GM12801 (cell line): ENCODE measurements around the gene C10orf53.

ENCODE experiments used
- TF ChIP-seq, protein P1 (sequence below): IDR thresholded peaks from one replicate; pipeline ENCODE4 v1.5.1; 2011; ENCODE audit warnings: control low read depth; ENCODE audit not compliant: insufficient read length; ENCODE audit errors: extremely low read depth

Gene C10orf53

DNA sequence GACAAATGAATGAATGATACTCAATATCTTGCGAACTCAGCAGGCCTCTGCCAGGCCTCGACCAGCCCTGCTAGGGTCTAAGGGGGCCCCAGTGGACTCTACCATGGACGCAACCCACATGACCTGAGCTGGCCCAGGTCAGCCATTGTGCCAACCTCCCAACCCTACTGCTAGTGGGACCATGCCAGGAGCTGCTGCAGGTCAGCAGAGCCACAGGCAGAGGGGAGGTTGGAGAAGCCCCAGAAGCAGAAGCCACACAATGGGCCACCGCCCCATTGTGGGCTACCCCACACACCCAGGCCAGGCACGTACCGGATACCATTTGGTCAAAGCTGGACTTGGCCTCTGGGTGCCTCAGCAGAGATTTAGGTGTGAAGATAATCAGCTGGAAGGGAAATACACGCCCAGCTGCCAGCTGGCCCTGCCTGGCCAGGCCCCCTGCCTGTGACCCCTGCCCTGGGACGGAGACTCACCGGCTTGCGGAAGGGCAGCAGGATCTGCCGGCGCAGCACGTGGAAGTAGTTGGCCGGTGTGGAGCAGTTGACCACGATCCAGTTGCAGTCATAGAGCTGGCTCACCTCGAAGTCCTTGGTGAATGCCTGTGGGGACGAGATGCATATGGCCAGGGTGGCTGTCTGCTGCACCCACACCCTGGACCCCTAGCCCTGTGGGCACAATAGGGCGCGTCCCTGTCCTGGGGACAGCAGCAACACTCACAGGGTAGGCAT is 58.2 kb downstream of the C10orf53 start:
- TF ChIP-seq, protein P1, sequence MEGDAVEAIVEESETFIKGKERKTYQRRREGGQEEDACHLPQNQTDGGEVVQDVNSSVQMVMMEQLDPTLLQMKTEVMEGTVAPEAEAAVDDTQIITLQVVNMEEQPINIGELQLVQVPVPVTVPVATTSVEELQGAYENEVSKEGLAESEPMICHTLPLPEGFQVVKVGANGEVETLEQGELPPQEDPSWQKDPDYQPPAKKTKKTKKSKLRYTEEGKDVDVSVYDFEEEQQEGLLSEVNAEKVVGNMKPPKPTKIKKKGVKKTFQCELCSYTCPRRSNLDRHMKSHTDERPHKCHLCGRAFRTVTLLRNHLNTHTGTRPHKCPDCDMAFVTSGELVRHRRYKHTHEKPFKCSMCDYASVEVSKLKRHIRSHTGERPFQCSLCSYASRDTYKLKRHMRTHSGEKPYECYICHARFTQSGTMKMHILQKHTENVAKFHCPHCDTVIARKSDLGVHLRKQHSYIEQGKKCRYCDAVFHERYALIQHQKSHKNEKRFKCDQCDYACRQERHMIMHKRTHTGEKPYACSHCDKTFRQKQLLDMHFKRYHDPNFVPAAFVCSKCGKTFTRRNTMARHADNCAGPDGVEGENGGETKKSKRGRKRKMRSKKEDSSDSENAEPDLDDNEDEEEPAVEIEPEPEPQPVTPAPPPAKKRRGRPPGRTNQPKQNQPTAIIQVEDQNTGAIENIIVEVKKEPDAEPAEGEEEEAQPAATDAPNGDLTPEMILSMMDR = no peak

DNA sequence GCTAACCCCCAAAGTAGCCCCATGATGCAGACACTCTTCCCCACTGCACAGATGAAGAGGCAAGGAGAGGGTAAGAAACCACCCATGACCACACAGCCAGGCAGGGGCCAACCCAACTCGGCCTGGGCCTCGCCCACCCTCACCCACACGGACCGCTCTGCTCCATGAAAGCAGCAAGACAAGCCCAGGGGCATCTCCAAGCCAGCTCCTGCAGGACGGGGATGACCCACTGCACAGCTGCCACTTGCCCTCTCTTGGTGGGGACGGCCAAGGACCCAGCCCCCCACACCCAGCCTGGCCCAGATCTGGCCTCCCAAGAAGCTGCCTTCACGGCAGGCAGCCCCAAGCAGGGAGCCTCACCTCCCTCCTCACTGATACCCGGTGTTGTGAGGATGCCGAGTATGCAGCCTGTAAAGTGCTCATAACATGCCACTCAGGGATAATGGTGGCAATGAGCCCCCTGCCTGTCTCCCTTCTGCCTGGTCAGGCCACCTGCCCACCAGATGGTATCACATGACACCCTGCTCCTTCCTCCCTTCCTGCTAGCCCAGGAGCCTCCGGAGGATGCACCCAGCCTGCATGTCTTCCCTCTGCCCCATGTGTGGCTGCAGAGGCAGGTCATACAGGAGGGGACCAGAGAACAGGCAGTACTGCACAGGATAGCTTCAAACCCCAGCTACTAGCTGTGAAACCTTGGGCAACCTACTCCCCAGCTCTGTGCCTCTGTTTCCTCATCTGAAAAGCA is 59.3 kb downstream of the C10orf53 start:
- TF ChIP-seq, protein P1 = no peak

DNA sequence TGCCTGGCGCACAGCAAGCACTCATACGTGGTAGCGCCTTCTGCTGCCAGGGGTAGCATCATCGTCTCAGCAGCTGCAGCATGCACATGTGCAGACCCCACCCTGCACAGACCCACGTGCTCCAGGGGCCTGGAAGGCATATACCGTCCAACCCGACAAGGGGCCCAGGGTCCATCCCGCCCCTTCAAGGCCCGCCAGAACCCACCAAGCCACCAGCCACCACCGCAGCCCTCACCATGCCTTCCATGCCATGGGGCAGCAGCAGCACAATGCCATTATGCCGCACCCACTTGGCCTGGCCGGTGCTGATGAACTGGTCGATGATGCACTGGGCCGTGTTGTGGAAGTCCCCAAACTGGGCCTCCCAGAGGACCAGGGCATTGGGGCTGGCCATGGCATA is 60.0 kb downstream of the C10orf53 start:
- TF ChIP-seq, protein P1 = no peak

DNA sequence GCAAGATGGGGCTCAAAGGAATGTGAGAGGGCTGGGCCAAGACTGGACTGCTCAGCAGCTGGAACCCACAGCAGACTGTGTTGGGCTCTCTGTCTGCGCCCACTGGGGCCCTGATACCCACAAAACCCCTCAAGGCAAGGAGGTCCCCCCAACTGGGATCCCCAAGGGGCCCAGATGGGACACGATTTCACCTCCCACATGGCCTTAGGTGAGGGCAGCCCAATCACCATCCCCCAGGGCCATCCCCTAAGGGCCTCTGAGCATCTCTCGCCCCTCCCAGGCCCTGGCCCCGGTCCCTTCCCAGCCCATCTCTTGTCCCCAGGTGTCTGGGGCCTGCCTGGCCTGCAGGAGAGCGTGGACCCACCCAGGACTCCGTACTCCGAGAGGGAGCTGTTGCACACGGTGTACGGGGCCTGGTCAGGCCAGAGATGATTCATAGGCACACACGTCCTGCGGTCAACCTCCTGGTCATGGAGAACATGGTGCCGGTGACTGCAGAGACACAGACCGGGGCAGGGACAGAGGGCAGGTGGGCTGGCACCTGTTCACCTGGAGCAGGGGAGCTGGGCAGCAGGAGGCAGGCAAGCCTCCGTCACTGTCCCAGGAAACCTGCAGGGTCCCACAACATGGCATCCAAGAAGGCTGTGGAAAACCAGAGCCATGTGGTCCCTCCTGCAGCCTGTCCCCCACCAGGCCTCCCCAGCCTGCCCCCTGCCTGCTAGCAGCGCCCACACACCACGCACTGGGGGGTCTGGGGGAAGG is 61.1 kb downstream of the C10orf53 start:
- TF ChIP-seq, protein P1 = no peak

DNA sequence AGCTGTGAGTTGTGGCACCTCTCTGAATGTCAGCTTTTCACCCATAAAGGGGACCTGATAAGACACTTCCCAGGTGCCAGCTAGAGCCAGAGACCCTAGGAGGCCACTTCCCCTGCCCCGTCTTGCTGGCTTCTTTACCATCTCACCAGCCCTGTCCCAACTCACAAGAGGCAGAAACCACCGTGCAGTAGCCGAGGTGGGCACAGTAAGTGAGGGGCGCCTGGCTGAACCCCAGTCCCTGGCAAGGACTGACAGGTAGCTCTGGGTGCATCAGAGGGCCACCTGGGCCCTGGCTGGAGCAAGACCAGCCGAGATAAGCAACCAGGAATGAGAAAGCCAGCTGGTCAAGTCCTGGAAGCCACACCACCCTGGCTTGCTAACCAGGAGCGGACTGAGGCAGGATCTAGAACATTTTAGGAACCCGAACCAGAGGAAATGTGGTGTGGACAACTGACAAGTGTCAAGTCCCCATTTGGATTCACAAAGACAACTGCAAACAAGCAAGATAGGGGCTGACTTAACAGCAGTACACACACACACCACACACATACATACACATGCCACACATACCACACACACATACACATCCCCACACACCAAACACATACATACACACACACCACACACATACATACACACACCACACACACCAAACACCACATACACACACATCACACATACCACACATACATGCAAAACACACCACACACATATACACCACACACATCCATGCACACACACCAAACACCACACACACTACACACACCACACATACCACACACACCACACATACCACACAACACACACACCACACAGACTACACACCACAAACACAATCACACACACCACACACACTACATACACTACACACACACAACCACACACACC is 61.9 kb downstream of the C10orf53 start:
- TF ChIP-seq, protein P1 = no peak

DNA sequence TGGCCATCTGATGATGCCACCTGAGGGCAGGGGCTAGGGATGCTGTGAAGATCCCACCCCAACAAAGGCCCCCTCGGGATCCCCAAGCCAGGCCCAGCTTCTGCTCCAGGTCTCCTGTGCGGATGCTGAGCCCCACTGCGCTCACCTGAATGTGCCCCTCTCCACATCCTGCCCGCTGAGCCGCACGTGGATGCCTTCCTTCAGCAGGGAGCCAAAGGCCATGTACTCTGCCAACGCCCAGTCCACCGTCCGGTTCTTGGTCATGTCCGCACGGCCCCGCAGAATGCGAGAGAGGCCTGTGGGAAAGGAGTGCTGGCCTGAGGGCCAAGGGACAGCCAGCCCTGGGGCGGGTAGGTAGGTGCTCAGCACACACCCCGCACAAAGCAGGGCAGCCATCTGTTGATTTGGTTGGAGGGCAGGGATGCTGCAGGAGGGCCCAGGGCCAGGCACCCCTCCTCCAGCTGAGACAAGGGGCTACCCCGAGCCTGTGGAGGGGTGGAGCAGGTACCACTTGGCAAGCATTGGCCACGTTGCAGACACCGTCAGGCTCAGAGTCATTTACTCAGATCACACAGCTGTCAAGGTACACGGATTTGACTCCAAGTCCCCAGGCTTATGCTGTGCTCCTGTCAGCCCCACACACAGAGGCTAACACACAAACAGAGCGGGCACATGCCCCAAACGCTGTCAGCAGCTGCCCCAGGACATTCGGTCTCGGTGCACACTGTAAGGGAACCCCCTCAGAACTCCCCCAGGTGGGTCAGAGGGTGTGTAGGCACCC is 63.4 kb downstream of the C10orf53 start:
- TF ChIP-seq, protein P1 = no peak
